Activated CD4-positive, alpha-beta T cell treated with anti-CD3 and anti-CD28 coated beads, Interleukin-2, amount 10 ng/mL, durations not matched to agents 7 days and 5 days (primary cell): ENCODE results near the gene SH3RF3. TPM values are rescaled to one million over a fixed set of nuclear protein-coding genes. Genes with fewer than 3 reads are reported as not detected.

Source experiments
- CTCF ChIA-PET: fragments of 350-600 bp; sonication (Branson Sonifier 250); formaldehyde crosslinking; loops from one replicate; lab custom pipeline; 2021; ENCODE audit warnings: antibody characterized with exemption; lab: Charles Lee
- POLR2A ChIA-PET: fragments of 350-600 bp; sonication (Branson Sonifier 250); formaldehyde crosslinking; loops from one replicate; lab custom pipeline; 2021; ENCODE audit warnings: antibody characterized with exemption; lab: Charles Lee
- DNase-seq: peaks from one replicate; pipeline ENCODE4 v3.0.0-alpha.2; 2020
- H3K27ac Mint-ChIP-seq: one replicate; pipeline ENCODE4 v1.8.0; 2021; ENCODE audit warnings: mild to moderate bottlenecking, moderate library complexity, mixed read lengths
- H3K27me3 Mint-ChIP-seq: one replicate; pipeline ENCODE4 v1.8.0; 2021; ENCODE audit warnings: mixed read lengths
- H3K36me3 Mint-ChIP-seq: one replicate; pipeline ENCODE4 v1.8.0; 2021; ENCODE audit warnings: low read depth, mixed read lengths
- H3K4me1 Mint-ChIP-seq: one replicate; pipeline ENCODE4 v1.8.0; 2021; ENCODE audit warnings: mixed read lengths
- H3K4me3 Mint-ChIP-seq: one replicate; pipeline ENCODE4 v1.8.0; 2021; ENCODE audit warnings: mild to moderate bottlenecking, moderate library complexity, mixed read lengths
- H3K9me3 Mint-ChIP-seq: one replicate; pipeline ENCODE4 v1.8.0; 2021; ENCODE audit warnings: mixed read lengths
- total RNA-seq, 2 experiments: library from RNA; stranded (reverse); gene quantifications; one replicate each; pipeline ENCODE4 v1.2.3, GENCODE V29; 2021

Gene SH3RF3
- total RNA-seq, 2 experiments from 2014 or later = 0.08 to 0.17 TPM

DNA sequence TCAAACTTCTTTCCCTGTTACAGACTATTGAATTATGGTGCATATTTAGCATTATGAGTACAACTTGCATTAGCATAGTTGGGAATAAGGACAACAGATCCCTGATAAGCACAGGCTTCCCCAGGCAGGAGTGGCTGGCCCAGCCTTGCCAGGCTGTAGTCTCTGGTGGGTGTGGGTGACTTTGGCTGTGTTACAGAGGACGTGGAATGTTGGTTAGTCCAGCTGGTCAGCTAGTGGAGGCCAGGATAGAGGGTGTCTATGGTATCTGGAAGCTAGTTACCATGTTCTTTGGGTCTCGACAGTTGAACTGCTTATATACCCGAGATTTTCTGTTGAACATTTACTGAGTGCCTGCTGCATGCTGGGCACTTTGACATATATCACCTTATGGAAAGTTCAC is 4.7 kb downstream of the SH3RF3 start:
- Mint-ChIP-seq H3K9me3 (no peaks in the 10 kb centered on the region), H3K27ac (no peak overlapping the region), H3K4me3 (no peak overlapping the region), H3K27me3 (peaks cover 64% of the 10 kb centered on the region), H3K36me3 (no peaks in the 10 kb centered on the region), H3K4me1 (peaks cover 11% of the 10 kb centered on the region)
- ChIA-PET POLR2A (interaction anchor here (0.6 kb wide), 1 partner anchor 110 kb away, joined by 3 read pairs; no protein-coding TSS in a partner anchor), CTCF (interaction anchor here (0.7 kb wide), 1 partner anchor 28 kb away, joined by 4 read pairs; no protein-coding TSS in a partner anchor)
- DNase-seq = no peak

DNA sequence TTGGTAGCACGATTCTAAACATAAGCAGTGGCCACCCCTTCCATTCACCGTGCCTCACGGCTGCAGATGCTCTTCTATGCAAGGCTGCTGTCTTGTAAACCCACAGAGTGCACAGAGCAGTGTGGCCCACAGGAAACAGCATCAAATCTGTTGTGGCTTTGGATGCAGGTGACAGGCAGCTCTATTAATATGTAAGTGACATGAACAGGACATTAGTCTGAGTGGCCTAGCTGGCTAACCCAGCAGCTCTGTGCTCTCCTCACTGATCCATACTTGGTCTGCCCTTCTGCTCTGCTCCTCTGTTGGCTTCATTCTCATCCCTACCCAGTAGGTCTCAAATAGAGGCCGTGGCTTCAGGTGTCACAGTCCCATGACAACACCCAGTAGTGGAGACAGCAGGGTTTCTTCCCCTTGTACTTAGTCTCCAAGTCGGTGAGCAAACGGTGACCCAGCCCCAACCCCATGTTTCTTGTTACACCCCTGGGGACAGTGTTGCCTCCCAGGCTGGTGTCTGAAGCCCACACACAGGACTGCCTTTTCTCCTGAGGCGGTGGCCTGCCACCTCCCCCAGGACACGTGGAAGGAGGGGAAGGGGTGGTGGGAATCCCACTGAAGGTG is 5.8 kb downstream of the SH3RF3 start:
- Mint-ChIP-seq H3K27me3 (peaks cover 64% of the 10 kb centered on the region), H3K27ac (no peak overlapping the region), H3K4me1 (peaks cover 12% of the 10 kb centered on the region), H3K36me3 (no peaks in the 10 kb centered on the region), H3K4me3 (no peak overlapping the region), H3K9me3 (no peaks in the 10 kb centered on the region)
- peak; percentile 5 for DNase-seq
- ChIA-PET POLR2A (no interaction called here), CTCF (no interaction called here)

DNA sequence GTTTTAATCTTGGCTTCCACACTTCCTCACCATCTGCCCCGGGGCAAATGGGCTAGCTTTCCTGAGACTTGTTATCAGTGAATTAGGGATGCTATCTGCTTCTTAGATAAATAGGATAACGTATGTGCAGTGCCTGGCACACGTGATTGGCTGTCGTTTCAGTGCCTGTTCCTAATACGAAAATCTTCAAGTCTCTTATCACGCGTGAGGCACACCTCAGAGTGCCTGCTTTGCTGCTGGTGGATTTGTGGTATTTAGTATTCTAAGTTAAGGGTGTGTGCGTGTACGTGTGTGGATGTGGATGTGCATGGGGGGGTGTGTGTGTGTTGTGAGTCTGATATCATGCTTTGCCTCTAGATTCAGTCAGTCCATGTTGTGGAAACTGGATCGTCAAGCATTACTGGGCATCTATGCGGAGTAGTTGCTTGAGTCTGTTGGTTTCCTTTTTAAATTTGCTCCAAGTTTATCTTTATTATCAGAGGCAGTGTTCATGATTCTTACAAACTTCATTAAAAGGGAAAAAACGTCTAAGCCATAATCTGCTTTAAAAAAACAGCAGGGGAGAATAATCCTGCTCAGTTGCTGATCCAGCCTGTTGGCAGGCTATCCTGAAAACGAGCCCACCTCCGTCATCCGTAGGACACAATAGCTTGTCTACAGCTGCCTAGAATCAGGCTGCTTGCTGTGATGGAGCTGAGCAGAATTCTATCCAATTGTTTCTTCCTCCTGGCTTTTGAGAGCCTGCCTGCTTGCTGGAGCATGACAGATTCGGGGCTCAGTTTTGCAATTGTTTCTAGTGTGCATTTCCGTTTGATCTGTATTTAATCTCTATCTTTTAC is 6.6 kb downstream of the SH3RF3 start:
- Mint-ChIP-seq H3K9me3 (no peaks in the 10 kb centered on the region), H3K4me3 (no peak overlapping the region), H3K36me3 (no peaks in the 10 kb centered on the region), H3K27ac (no peak overlapping the region), H3K27me3 (peaks cover 61% of the 10 kb centered on the region), H3K4me1 (peaks cover 8% of the 10 kb centered on the region)
- POLR2A ChIA-PET = no interaction called here
- CTCF ChIA-PET = no interaction called here
- peak; percentile 1 for DNase-seq

DNA sequence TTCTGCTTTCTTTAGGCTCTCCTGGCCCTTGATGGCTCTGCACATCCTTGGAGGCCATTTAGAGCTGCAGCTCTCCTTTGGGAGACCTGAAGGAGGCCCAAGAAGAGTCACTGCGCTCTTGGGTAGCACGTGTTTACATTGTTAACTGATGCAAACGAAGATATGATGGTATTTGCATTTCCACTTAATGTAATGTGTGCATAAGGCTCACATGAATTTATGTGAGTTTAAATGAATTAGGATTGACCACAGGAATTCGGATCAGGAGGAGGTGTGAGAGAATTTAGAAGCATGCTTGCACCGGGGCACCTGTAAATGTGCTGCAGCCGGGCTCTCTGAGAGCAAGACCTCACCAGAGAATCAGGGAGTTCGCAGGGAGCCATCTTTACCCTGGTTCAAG is 7.5 kb downstream of the SH3RF3 start:
- peaks cover 8% of the 10 kb centered on the region for H3K4me1 Mint-ChIP-seq
- H3K4me3 Mint-ChIP-seq = no peak overlapping the region
- no peaks in the 10 kb centered on the region for H3K9me3 Mint-ChIP-seq
- no peak overlapping the region for H3K27ac Mint-ChIP-seq
- ChIA-PET POLR2A (no interaction called here), CTCF (no interaction called here)
- H3K36me3 Mint-ChIP-seq = no peaks in the 10 kb centered on the region
- peaks cover 57% of the 10 kb centered on the region for H3K27me3 Mint-ChIP-seq
- no peak for DNase-seq

DNA sequence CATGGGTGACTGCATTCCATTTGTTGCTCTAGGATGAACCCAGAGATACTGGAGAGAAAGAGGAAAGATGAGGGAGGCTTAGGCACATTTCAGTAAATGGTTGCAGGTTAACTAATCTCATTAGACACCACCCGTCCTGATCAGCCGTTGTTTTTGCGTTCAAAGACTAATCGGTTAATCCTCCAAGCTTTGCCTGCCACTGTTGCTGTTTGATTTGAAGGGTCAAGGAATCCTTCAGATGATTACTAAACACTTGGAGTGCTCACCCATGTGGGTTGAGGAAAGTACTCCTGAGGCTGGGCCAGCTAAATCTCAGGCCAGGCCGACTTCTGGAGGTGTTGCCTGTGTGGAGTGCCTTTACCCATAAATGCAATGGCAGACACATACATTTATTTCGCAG is 8.6 kb downstream of the SH3RF3 start:
- ChIA-PET CTCF (no interaction called here), POLR2A (no interaction called here)
- Mint-ChIP-seq H3K4me3 (no peak overlapping the region), H3K9me3 (no peaks in the 10 kb centered on the region), H3K27ac (no peak overlapping the region), H3K36me3 (no peaks in the 10 kb centered on the region), H3K4me1 (peaks cover 11% of the 10 kb centered on the region), H3K27me3 (peaks cover 50% of the 10 kb centered on the region)
- DNase-seq = no peak

DNA sequence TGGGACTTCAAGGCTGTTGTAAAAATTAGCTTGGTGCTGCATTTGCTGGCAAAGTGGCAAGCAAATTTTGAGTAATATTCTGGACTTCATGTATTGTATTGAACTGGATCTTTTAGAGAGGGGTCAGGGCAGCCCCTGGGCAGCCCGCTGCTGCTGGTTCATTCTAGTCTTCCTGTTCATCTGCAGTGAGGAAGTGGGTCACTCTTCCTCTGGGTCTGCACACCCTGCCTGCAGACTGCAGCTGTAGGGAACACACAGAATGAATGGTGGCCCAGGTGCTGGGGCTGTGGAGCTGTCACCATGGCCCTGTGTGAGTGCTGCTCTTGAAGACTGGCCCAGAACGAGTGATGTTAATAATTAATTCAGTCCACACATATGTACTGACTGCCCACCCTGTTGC is 9.4 kb downstream of the SH3RF3 start:
- ChIA-PET POLR2A (no interaction called here), CTCF (interaction anchor here (0.7 kb wide), 1 partner anchor 372 kb away, joined by 4 read pairs; no protein-coding TSS in a partner anchor)

DNA sequence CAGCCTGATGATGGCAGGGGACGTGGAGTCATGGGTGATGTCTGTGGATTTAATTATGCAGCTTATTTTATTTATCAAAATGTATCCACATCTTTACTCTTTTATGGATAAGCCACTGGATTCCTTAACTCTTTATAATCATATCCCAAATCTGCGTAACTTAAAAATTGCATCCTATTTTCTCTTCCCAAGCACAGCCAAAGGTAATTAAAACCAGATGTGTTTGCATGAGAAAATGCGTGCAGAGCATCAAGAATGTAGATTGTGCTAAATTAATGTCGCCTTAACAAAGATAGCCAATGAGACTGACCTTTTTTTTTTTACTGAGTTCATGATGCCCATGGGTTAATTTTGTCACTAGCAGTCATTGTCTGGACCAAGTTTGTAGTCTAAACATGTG is 10.0 kb downstream of the SH3RF3 start:
- CTCF ChIA-PET = no interaction called here
- Mint-ChIP-seq H3K4me1 (peaks cover 25% of the 10 kb centered on the region), H3K27me3 (peaks cover 42% of the 10 kb centered on the region), H3K36me3 (no peaks in the 10 kb centered on the region), H3K27ac (no peak overlapping the region), H3K4me3 (no peak overlapping the region), H3K9me3 (no peaks in the 10 kb centered on the region)
- DNase-seq = no peak
- POLR2A ChIA-PET = no interaction called here

More for the DNA sequence above, 9.4 kb downstream of the SH3RF3 start:
- no peak overlapping the region for H3K4me3 Mint-ChIP-seq
- no peaks in the 10 kb centered on the region for H3K9me3 Mint-ChIP-seq
- DNase-seq = no peak
- H3K27me3 Mint-ChIP-seq = peaks cover 47% of the 10 kb centered on the region
- no peak overlapping the region for H3K27ac Mint-ChIP-seq
- H3K36me3 Mint-ChIP-seq = no peaks in the 10 kb centered on the region
- H3K4me1 Mint-ChIP-seq = peaks cover 19% of the 10 kb centered on the region

DNA sequence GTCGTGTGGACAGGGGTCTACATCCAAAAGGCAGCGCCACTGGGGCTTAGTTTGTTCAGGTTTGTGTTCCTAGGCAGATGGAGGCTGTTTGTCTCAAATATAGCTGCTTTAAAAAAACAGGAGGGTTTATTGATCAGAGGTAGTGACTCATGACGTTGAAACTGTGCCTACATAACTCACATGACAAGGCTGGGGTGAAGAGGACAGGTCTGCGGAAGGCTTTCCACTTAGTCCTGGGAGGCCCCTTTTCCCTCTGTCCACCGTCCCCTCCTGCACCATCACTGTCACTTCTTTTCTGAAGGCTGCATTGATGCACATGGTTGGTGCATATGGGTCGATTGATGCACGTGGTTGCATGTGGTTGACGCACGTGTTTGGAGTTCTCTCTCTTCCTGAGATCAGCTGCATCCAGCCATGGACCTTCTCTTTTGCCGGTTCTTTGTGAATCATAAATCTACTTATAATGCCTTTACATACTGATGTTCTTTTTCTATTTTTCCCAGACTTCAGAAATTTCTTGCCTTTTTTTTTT is 10.9 kb downstream of the SH3RF3 start:
- no peak for DNase-seq

DNA sequence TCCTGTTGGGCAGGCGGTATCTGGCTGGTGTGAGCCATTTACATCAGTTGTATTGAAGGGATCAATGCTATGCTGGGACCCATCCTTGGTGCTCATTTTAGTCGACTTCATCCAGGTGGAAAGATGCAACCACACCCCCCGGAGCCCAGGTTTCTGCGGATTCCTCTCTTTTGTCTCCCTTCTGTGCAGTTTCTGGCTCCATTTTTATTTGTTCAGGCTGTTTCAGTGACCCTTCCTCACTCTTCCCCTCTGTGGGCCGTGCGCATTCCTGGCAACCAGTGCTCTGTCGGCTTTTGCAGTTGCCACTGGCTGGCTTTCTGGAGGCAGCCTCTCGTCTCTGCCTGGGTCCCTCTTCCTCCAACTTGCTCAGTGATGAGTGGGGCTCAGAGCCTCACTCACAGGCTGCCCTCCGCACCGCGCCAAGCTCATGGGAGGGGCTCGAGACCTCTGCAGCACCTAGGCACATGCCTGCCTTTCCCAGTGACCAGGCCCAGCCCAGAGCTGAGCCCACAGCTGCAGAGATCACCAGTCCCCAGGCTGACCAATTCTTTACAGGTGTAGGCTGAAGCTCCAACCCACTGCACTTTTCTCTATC is 12.1 kb downstream of the SH3RF3 start:
- H3K36me3 Mint-ChIP-seq = no peaks in the 10 kb centered on the region
- peaks cover 32% of the 10 kb centered on the region for H3K27me3 Mint-ChIP-seq
- no peak for DNase-seq
- H3K4me1 Mint-ChIP-seq = peaks cover 37% of the 10 kb centered on the region
- POLR2A ChIA-PET = no interaction called here
- CTCF ChIA-PET = no interaction called here
- no peak overlapping the region for H3K4me3 Mint-ChIP-seq
- no peaks in the 10 kb centered on the region for H3K9me3 Mint-ChIP-seq
- H3K27ac Mint-ChIP-seq = no peak overlapping the region

More for the DNA sequence above, 10.9 kb downstream of the SH3RF3 start:
- ChIA-PET CTCF (interaction anchor here (1.1 kb wide), 1 partner anchor 136 kb away, joined by 5 read pairs; no protein-coding TSS in a partner anchor), POLR2A (interaction anchor here (0.6 kb wide), 1 partner anchor 254 kb away, joined by 3 read pairs; no protein-coding TSS in a partner anchor)
- H3K27me3 Mint-ChIP-seq = peaks cover 40% of the 10 kb centered on the region
- H3K9me3 Mint-ChIP-seq = no peaks in the 10 kb centered on the region
- no peak overlapping the region for H3K4me3 Mint-ChIP-seq
- no peak overlapping the region for H3K27ac Mint-ChIP-seq
- no peaks in the 10 kb centered on the region for H3K36me3 Mint-ChIP-seq
- peaks cover 32% of the 10 kb centered on the region for H3K4me1 Mint-ChIP-seq

DNA sequence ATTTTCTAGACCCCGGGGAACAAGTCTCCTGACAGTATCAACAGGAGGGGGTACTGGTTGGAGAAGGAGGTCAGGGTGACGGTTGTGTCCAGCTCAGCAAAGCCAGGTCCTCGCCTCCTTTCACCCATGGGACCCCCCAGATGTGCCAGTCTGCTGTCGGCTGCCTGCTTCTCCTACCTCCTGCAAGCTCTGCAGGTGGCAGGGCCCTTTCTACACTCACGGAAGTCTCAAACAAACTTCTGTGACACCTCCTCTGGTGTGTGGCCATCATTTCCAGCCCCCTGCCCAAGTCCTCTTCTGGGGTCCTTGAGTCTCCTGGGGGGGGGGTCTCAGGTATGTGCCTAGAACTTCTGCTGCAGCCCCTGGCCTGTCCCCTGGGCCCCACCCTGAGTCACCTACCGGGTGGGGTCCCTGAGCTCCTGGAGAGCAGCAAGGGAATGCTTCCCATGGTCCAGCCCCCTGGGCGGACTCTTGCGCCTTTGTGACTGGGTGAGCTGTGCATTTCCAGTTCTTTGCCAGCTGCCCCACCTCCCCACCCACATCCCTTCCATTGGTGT is 12.8 kb downstream of the SH3RF3 start:
- Mint-ChIP-seq H3K9me3 (no peaks in the 10 kb centered on the region), H3K4me1 (peaks cover 37% of the 10 kb centered on the region), H3K27ac (no peak overlapping the region), H3K36me3 (no peaks in the 10 kb centered on the region), H3K4me3 (no peak overlapping the region), H3K27me3 (peaks cover 26% of the 10 kb centered on the region)
- ChIA-PET POLR2A (no interaction called here), CTCF (no interaction called here)
- no peak for DNase-seq

DNA sequence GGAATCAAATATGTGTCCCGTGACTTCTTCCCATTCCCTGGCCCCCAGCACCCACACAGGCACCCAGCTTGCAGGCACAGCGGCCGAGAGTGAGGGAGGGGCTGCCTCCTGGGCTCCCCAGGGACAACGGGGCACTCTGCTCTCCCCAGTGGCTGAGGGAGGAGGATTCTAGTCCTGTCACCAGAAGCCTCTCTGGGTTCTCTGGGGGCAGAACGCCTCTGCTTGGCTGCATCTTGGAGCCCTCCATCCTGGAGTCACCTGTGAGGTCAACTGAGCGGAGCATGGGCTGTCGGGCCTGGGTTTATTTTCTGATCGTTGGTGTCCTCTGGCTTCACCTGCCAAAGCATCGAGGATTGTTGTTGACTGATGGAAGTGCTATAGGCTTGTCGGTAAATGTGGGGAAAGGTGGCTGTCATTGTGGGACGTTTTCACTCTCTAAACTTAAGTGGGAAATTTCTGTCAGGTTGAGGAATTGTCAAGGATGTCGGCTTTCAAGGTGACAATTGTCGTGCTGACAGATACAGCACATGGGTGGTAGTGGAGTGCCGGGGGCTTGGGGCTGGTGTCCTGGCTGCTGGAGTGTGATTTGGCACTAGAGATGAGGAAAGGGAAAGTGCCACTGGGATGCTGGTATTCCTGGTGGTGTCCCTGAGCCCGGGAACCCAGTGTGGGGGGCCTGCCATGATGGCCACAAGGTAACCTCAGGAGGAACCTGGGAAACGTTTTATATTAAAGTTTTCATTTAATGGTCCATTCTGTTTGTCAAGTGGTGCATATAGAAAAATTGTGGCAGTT is 13.6 kb downstream of the SH3RF3 start:
- POLR2A ChIA-PET = no interaction called here
- peaks cover 25% of the 10 kb centered on the region for H3K27me3 Mint-ChIP-seq
- H3K27ac Mint-ChIP-seq = no peak overlapping the region
- CTCF ChIA-PET = no interaction called here
- no peaks in the 10 kb centered on the region for H3K36me3 Mint-ChIP-seq
- H3K9me3 Mint-ChIP-seq = no peaks in the 10 kb centered on the region
- DNase-seq = no peak
- H3K4me1 Mint-ChIP-seq = peaks cover 37% of the 10 kb centered on the region
- no peak overlapping the region for H3K4me3 Mint-ChIP-seq
